Ishikawa (cell line): ENCODE results near the gene CIC.

Experiments
- CEBPB ChIP-seq: IDR thresholded peaks from 2 replicates; pipeline ENCODE4 v1.6.1; 2012
- CREB1 ChIP-seq: IDR thresholded peaks from 2 replicates; pipeline ENCODE4 v1.6.1; 2012; ENCODE audit warnings: low read depth
- EGR1 ChIP-seq: IDR thresholded peaks from 2 replicates; pipeline ENCODE4 v1.6.1; 2012
- EP300 ChIP-seq: IDR thresholded peaks from 2 replicates; pipeline ENCODE4 v1.6.1; 2012; ENCODE audit warnings: borderline replicate concordance
- FOXM1 ChIP-seq: IDR thresholded peaks from 2 replicates; pipeline ENCODE4 v1.6.1; 2012; ENCODE audit warnings: low read depth, borderline replicate concordance
- NFIC ChIP-seq: IDR thresholded peaks from 2 replicates; pipeline ENCODE4 v1.6.1; 2012
- RAD21 ChIP-seq: IDR thresholded peaks from 2 replicates; pipeline ENCODE4 v1.6.1; 2012; ENCODE audit warnings: low read depth
- REST ChIP-seq: IDR thresholded peaks from 2 replicates; pipeline ENCODE4 v1.6.1; 2012; ENCODE audit warnings: low read depth, mild to moderate bottlenecking
- TAF1 ChIP-seq: IDR thresholded peaks from 2 replicates; pipeline ENCODE4 v1.6.1; 2012; ENCODE audit warnings: low read depth, mild to moderate bottlenecking
- TCF12 ChIP-seq: IDR thresholded peaks from 2 replicates; pipeline ENCODE4 v1.6.1; 2012; ENCODE audit warnings: low read depth
- TEAD4 ChIP-seq: IDR thresholded peaks from 2 replicates; pipeline ENCODE4 v1.6.1; 2012
- YY1 ChIP-seq: IDR thresholded peaks from 2 replicates; pipeline ENCODE4 v1.6.1; 2012; ENCODE audit warnings: low read depth
- ZBTB7A ChIP-seq: IDR thresholded peaks from 2 replicates; pipeline ENCODE4 v1.6.1; 2012; ENCODE audit warnings: low read depth
- TF ChIP-seq, protein P1 (sequence below): IDR thresholded peaks from 2 replicates; pipeline ENCODE4 v1.6.1; 2012
- TF ChIP-seq, protein P2 (sequence below): IDR thresholded peaks from 2 replicates; pipeline ENCODE4 v1.6.1; 2012

CIC gene

DNA sequence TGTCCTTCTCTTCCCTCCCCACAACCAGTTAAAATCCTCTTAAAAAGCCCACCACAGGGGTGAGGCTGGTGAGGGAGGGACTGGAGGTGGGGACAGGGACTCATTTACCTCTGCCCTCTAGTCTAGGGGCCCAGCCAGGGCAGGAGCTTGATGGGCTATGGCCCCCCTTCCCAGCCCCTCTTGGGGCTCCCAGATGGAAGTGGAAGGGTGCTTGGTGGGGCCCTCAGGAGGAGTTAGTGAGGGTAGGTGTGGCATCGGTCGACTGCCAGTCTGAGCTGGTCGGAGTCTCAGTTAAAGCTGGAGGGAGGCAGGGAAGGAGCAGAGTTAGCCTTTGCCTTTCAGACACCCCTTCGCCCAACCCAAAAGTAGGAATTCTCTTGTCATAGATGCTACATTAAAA lies 38.5 kb upstream of the CIC start:
- TF ChIP-seq RAD21 (no peak), CEBPB (no peak), TCF12 (no peak), NFIC (no peak), TEAD4 (no peak), EP300 (no peak), ZBTB7A (no peak), YY1 (no peak), TAF1 (no peak), EGR1 (no peak), CREB1 (no peak), FOXM1 (no peak), REST (no peak)
- TF ChIP-seq, protein P1, sequence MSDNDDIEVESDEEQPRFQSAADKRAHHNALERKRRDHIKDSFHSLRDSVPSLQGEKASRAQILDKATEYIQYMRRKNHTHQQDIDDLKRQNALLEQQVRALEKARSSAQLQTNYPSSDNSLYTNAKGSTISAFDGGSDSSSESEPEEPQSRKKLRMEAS: no peak
- TF ChIP-seq, protein P2, sequence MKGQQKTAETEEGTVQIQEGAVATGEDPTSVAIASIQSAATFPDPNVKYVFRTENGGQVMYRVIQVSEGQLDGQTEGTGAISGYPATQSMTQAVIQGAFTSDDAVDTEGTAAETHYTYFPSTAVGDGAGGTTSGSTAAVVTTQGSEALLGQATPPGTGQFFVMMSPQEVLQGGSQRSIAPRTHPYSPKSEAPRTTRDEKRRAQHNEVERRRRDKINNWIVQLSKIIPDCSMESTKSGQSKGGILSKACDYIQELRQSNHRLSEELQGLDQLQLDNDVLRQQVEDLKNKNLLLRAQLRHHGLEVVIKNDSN: no peak

DNA sequence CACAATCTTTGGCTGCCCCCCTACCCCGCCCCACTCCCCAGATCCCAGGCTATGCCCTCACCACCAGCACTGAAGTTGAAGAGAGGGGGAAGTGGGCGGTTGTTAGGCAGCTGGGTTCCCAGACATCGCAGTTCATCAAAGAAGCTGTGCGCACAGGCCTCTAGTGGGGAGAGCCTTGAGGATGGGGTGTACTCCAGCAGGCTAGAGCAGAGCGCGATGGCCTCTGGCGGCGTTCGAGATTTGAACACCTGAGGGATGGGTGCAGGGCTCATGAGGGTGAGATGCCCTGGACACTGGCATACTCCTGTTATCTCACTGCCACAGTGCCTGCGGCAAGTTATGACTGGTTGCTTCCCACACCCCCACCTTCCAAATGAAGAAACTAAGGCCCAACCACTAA lies 36.6 kb upstream of the CIC start:
- TF ChIP-seq ZBTB7A (no peak), FOXM1 (no peak), CEBPB (no peak), TEAD4 (no peak), EGR1 (no peak), TCF12 (no peak), RAD21 (no peak), REST (no peak), YY1 (no peak), NFIC (no peak), TAF1 (no peak), CREB1 (no peak), EP300 (no peak)
- TF ChIP-seq, protein P2: no peak
- TF ChIP-seq, protein P1: no peak

GRCh38 chr19:42233106-42233505 lies 35.9 kb upstream of the CIC start:
- TF ChIP-seq ZBTB7A: no peak
- TF ChIP-seq NFIC: no peak
- TF ChIP-seq CREB1: no peak
- TF ChIP-seq EP300: no peak
- no peak for TF ChIP-seq TEAD4

DNA sequence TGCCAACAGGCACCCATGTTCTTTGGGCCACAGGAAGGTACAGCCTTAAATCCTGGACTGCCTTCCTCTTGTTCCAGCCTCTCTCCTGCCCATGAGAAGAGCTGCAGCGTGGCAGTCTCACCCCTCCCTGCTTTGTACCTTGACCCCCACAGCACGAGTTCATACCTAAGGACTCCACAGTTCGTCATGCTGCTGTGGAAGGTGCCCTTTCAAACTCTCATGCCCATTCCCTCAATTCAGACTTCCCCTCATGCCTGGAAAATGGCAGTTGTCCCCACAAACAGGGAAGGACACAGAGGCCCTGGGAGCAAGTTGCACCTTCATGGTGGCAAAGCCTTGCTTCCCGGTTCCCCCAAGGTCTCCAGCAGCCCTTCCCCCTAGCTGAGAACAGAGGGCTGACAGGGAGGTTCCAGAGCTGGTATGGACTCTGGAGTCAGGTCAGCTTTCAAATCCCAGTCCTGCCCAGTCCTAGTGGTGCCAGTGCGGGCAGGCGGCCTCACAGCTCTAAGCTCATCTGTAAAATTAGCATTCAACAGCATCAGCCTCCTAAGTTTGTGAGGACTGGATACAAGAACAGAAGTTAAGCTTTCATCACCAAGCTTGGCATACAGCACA lies 35.3 kb upstream of the CIC start:
- no peak for TF ChIP-seq TEAD4
- no peak for TF ChIP-seq TCF12
- no peak for TF ChIP-seq CEBPB
- TF ChIP-seq TAF1: no peak
- TF ChIP-seq RAD21: no peak
- TF ChIP-seq EGR1: no peak
- TF ChIP-seq, protein P1: no peak
- TF ChIP-seq REST: no peak
- TF ChIP-seq, protein P2: no peak
- TF ChIP-seq YY1: no peak
- TF ChIP-seq CREB1: no peak
- no peak for TF ChIP-seq FOXM1
- no peak for TF ChIP-seq EP300
- no peak for TF ChIP-seq NFIC
- TF ChIP-seq ZBTB7A: no peak
